SK-N-SH treated with all-trans-retinoic acid at 6 μM for 48 hours (cell line): ENCODE data around the gene RSL1D1.

Source experiments
- ATAC-seq: fragments of 200-7000 bp; cut with Tn5 transposase; 3 replicates; pipeline ENCODE4 v1.9.1; 2020; ENCODE audit warnings: mild to moderate bottlenecking, moderate library complexity
- ARNTL ChIP-seq: fragments of 450-650 bp; formaldehyde crosslinking; IDR thresholded peaks from 2 replicates; pipeline ENCODE4 v1.5.0; 2020; ENCODE audit warnings: low read depth, mild to moderate bottlenecking, moderate library complexity, borderline replicate concordance
- BACH2 ChIP-seq: fragments of 250-450 bp; sonication (Bioruptor Pico); IDR thresholded peaks from 2 replicates; pipeline ENCODE4 v1.9.0; 2021; ENCODE audit warnings: mild to moderate bottlenecking, borderline replicate concordance
- CREB5 ChIP-seq: fragments of 250-450 bp; sonication (Bioruptor Pico); IDR thresholded peaks from 2 replicates; pipeline ENCODE4 v1.5.1; 2020; ENCODE audit warnings: low read depth, mild to moderate bottlenecking, moderate library complexity
- ESRRG ChIP-seq: fragments of 250-450 bp; sonication (Bioruptor Pico); IDR thresholded peaks from 2 replicates; pipeline ENCODE4 v1.6.1; 2021; ENCODE audit warnings: mild to moderate bottlenecking
- GLIS3 ChIP-seq: fragments of 250-450 bp; sonication (Bioruptor Pico); IDR thresholded peaks from 2 replicates; pipeline ENCODE4 v1.5.0; 2020; ENCODE audit warnings: mild to moderate bottlenecking, moderate library complexity
- ISL1 ChIP-seq: fragments of 250-450 bp; sonication (Bioruptor Pico); IDR thresholded peaks from 2 replicates; pipeline ENCODE4 v2.1.2; 2022; ENCODE audit warnings: mild to moderate bottlenecking, moderate library complexity
- OSR1 ChIP-seq: fragments of 250-450 bp; sonication (Bioruptor Pico); IDR thresholded peaks from 2 replicates; pipeline ENCODE4 v1.8.0; 2022; ENCODE audit warnings: moderate library complexity, mild to moderate bottlenecking, inconsistent platforms
- PATZ1 ChIP-seq: fragments of 250-450 bp; sonication (Bioruptor Pico); IDR thresholded peaks from 2 replicates; pipeline ENCODE4 v1.8.0; 2020; ENCODE audit warnings: mild to moderate bottlenecking, moderate library complexity, borderline replicate concordance
- PPARA ChIP-seq: fragments of 250-450 bp; sonication (Bioruptor Pico); IDR thresholded peaks from 2 replicates; pipeline ENCODE4 v1.5.0; 2020; ENCODE audit warnings: mild to moderate bottlenecking, borderline replicate concordance
- RARB ChIP-seq: fragments of 250-450 bp; sonication (Bioruptor Pico); IDR thresholded peaks from 2 replicates; pipeline ENCODE4 v1.8.0; 2021; ENCODE audit warnings: mild to moderate bottlenecking, moderate library complexity
- SNAI2 ChIP-seq: fragments of 250-450 bp; sonication (Bioruptor Pico); IDR thresholded peaks from 2 replicates; pipeline ENCODE4 v1.5.0; 2020; ENCODE audit warnings: mild to moderate bottlenecking, moderate library complexity
- TCF4 ChIP-seq: fragments of 250-450 bp; sonication (Bioruptor Pico); IDR thresholded peaks from 2 replicates; pipeline ENCODE4 v1.8.0; 2021; ENCODE audit warnings: mild to moderate bottlenecking, moderate library complexity, borderline replicate concordance
- TOX ChIP-seq: fragments of 250-450 bp; sonication (Bioruptor Pico); IDR thresholded peaks from 2 replicates; pipeline ENCODE4 v1.8.0; 2021; ENCODE audit warnings: mild to moderate bottlenecking, moderate library complexity, borderline replicate concordance
- ZC3H10 ChIP-seq: fragments of 250-450 bp; sonication (Bioruptor Pico); IDR thresholded peaks from 2 replicates; pipeline ENCODE4 v1.5.1; 2021; ENCODE audit warnings: mild to moderate bottlenecking, moderate library complexity
- ZFP3 ChIP-seq: fragments of 250-450 bp; sonication (Bioruptor Pico); IDR thresholded peaks from 2 replicates; pipeline ENCODE4 v1.5.0; 2020; ENCODE audit warnings: mild to moderate bottlenecking, moderate library complexity
- ZFP30 ChIP-seq: fragments of 450-650 bp; formaldehyde crosslinking; IDR thresholded peaks from 2 replicates; pipeline ENCODE4 v1.5.0; 2022; ENCODE audit warnings: mild to moderate bottlenecking, moderate library complexity
- ZNF565 ChIP-seq: fragments of 450-650 bp; formaldehyde crosslinking; conservative IDR thresholded peaks from 2 replicates; pipeline ENCODE4 v1.5.0; 2020; ENCODE audit warnings: low read depth, mild to moderate bottlenecking, moderate library complexity
- ZNF70 ChIP-seq: fragments of 450-650 bp; formaldehyde crosslinking; IDR thresholded peaks from 2 replicates; pipeline ENCODE4 v1.5.0; 2020; ENCODE audit warnings: mild to moderate bottlenecking, moderate library complexity
- ZNF8 ChIP-seq: fragments of 450-650 bp; formaldehyde crosslinking; IDR thresholded peaks from 2 replicates; pipeline ENCODE4 v1.5.0; 2020; ENCODE audit warnings: mild to moderate bottlenecking, moderate library complexity
- TF ChIP-seq, protein P1 (sequence below): fragments of 250-450 bp; sonication (Bioruptor Pico); IDR thresholded peaks from 2 replicates; pipeline ENCODE4 v1.5.0; 2020; ENCODE audit warnings: mild to moderate bottlenecking, moderate library complexity
- TF ChIP-seq, protein P2 (sequence below): fragments of 250-450 bp; sonication (Bioruptor Pico); IDR thresholded peaks from 2 replicates; pipeline ENCODE4 v1.8.0; 2021; ENCODE audit warnings: low read depth, mild to moderate bottlenecking, moderate library complexity, borderline replicate concordance

RSL1D1 gene

GRCh38 chr16:11852092-11852809 lies 909 bp upstream of the RSL1D1 start:
- no peak; the same call in 1 of the 3 replicates for ATAC-seq
- TF ChIP-seq, protein P1, sequence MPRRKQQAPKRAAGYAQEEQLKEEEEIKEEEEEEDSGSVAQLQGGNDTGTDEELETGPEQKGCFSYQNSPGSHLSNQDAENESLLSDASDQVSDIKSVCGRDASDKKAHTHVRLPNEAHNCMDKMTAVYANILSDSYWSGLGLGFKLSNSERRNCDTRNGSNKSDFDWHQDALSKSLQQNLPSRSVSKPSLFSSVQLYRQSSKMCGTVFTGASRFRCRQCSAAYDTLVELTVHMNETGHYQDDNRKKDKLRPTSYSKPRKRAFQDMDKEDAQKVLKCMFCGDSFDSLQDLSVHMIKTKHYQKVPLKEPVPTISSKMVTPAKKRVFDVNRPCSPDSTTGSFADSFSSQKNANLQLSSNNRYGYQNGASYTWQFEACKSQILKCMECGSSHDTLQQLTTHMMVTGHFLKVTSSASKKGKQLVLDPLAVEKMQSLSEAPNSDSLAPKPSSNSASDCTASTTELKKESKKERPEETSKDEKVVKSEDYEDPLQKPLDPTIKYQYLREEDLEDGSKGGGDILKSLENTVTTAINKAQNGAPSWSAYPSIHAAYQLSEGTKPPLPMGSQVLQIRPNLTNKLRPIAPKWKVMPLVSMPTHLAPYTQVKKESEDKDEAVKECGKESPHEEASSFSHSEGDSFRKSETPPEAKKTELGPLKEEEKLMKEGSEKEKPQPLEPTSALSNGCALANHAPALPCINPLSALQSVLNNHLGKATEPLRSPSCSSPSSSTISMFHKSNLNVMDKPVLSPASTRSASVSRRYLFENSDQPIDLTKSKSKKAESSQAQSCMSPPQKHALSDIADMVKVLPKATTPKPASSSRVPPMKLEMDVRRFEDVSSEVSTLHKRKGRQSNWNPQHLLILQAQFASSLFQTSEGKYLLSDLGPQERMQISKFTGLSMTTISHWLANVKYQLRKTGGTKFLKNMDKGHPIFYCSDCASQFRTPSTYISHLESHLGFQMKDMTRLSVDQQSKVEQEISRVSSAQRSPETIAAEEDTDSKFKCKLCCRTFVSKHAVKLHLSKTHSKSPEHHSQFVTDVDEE, result no peak
- no peak for TF ChIP-seq ZFP30 (CRISPR knock-in tag)
- no peak for TF ChIP-seq GLIS3 (CRISPR knock-in tag)
- no peak for TF ChIP-seq ZFP3 (CRISPR knock-in tag)
- TF ChIP-seq ESRRG (CRISPR knock-in tag), result no peak
- no peak for TF ChIP-seq ZNF70 (CRISPR knock-in tag)

- TF ChIP-seq GLIS3 (CRISPR knock-in tag) (no peak), ZNF8 (CRISPR knock-in tag) (no peak), PPARA (CRISPR knock-in tag) (no peak), CREB5 (CRISPR knock-in tag) (no peak), ARNTL (CRISPR knock-in tag) (no peak), ZNF565 (CRISPR knock-in tag) (no peak), ZFP30 (CRISPR knock-in tag) (no peak), RARB (CRISPR knock-in tag) (no peak), BACH2 (CRISPR knock-in tag) (no peak), OSR1 (no peak)
- TF ChIP-seq, protein P1, result no peak
- TF ChIP-seq, all 23 proteins: peak for 0
- ATAC-seq, result no peak
These were observed 2.5 kb downstream of the RSL1D1 start for GRCh38 chr16:11848842-11849241.

GRCh38 chr16:11844499-11844898 lies 6.8 kb downstream of the RSL1D1 start:
- no peak for ATAC-seq
- TF ChIP-seq, protein P2, sequence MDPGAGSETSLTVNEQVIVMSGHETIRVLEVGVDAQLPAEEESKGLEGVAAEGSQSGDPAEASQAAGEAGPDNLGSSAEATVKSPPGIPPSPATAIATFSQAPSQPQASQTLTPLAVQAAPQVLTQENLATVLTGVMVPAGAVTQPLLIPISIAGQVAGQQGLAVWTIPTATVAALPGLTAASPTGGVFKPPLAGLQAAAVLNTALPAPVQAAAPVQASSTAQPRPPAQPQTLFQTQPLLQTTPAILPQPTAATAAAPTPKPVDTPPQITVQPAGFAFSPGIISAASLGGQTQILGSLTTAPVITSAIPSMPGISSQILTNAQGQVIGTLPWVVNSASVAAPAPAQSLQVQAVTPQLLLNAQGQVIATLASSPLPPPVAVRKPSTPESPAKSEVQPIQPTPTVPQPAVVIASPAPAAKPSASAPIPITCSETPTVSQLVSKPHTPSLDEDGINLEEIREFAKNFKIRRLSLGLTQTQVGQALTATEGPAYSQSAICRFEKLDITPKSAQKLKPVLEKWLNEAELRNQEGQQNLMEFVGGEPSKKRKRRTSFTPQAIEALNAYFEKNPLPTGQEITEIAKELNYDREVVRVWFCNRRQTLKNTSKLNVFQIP (CRISPR knock-in tag), result no peak
- TF ChIP-seq, protein P1, result no peak
- TF ChIP-seq ZNF70 (CRISPR knock-in tag) (no peak), OSR1 (no peak), ESRRG (CRISPR knock-in tag) (no peak), PATZ1 (CRISPR knock-in tag) (no peak), ZC3H10 (no peak), TOX (CRISPR knock-in tag) (no peak), ZFP3 (CRISPR knock-in tag) (no peak), GLIS3 (CRISPR knock-in tag) (no peak), ISL1 (CRISPR knock-in tag) (no peak), SNAI2 (CRISPR knock-in tag) (no peak), TCF4 (CRISPR knock-in tag) (no peak)
